NT2/D1 (cell line): ENCODE results near the gene RIN1.

ENCODE experiments used
- DNase-seq: peaks from one replicate; pipeline ENCODE4 v3.0.0-alpha.2; 2011; ENCODE audit warnings: low read depth, low spot score
- H3K27me3 ChIP-seq: 2 replicates; pipeline ENCODE4 v1.6.0; 2011; ENCODE audit warnings: mild to moderate bottlenecking; ENCODE audit not compliant: insufficient read length, insufficient read depth
- H3K36me3 ChIP-seq: 2 replicates; pipeline ENCODE4 v1.6.1; 2011; ENCODE audit warnings: mild to moderate bottlenecking, low read length, mixed read lengths; ENCODE audit not compliant: insufficient read depth, insufficient read length
- H3K4me1 ChIP-seq: 2 replicates; pipeline ENCODE4 v1.5.1; 2011; ENCODE audit not compliant: insufficient read depth, insufficient read length
- H3K4me3 ChIP-seq: 2 replicates; pipeline ENCODE4 v1.5.1; 2011; ENCODE audit warnings: low read depth; ENCODE audit not compliant: insufficient read length
- H3K9ac ChIP-seq: 2 replicates; pipeline ENCODE4 v1.6.0; 2011; ENCODE audit warnings: low read depth; ENCODE audit not compliant: insufficient read length
- H3K9me3 ChIP-seq: 2 replicates; pipeline ENCODE4 v1.5.1; 2011; ENCODE audit warnings: mild to moderate bottlenecking, low read length; ENCODE audit not compliant: insufficient read depth
- SUZ12 ChIP-seq: IDR thresholded peaks from 2 replicates; pipeline ENCODE4 v1.6.1; 2011; ENCODE audit not compliant: insufficient read length, insufficient read depth; ENCODE audit errors: extremely low read depth
- YY1 ChIP-seq: IDR thresholded peaks from 2 replicates; pipeline ENCODE4 v1.6.1; 2011; ENCODE audit not compliant: insufficient read length, insufficient read depth
- ZNF274 ChIP-seq: IDR thresholded peaks from 2 replicates; pipeline ENCODE4 v1.6.1; 2011; ENCODE audit warnings: mild to moderate bottlenecking, low read depth, low read length

The RIN1 gene

GRCh38 chr11:66283461-66284105 is 52.7 kb downstream of the RIN1 start:
- Histone ChIP-seq H3K9me3 (no peaks in the 10 kb centered on the region), H3K36me3 (peaks cover 50% of the 10 kb centered on the region), H3K4me3 (no peak overlapping the region), H3K9ac (no peak overlapping the region), H3K4me1 (peaks cover 34% of the 10 kb centered on the region), H3K27me3 (no peaks in the 10 kb centered on the region)
- TF ChIP-seq ZNF274 (no peak), YY1 (no peak), SUZ12 (no peak)
- DNase-seq = no peak

GRCh38 chr11:66282468-66283455 is 53.5 kb downstream of the RIN1 start:
- TF ChIP-seq YY1 (no peak), ZNF274 (no peak), SUZ12 (no peak)
- H3K9me3 ChIP-seq = no peaks in the 10 kb centered on the region
- peaks cover 29% of the 10 kb centered on the region for H3K4me1 ChIP-seq
- no peak overlapping the region for H3K4me3 ChIP-seq
- DNase-seq = peak; percentile 99
- no peaks in the 10 kb centered on the region for H3K27me3 ChIP-seq
- peak overlapping the region; percentile 47 for H3K9ac ChIP-seq
- H3K36me3 ChIP-seq = peaks cover 47% of the 10 kb centered on the region
